ENCODE measurements around the gene CDKN1B. TPM values are rescaled to one million over a fixed set of nuclear protein-coding genes. Genes with fewer than 3 reads are reported as not detected.

CDKN1B gene
- total RNA-seq, 1 donor from 2014 or later, result 37.9 TPM

GRCh38 chr12:12731785-12732184, 14.6 kb downstream of the CDKN1B start:
- no peaks in the 10 kb centered on the region for H3K27me3 Mint-ChIP-seq (ENCODE audit: low read depth)

GRCh38 chr12:12733118-12733517, 15.9 kb downstream of the CDKN1B start:
- no peak for TF ChIP-seq CTCF (IDR thresholded peaks at IDR 0.05)
- Mint-ChIP-seq H3K9me3 (ENCODE audit: low read depth) (no peaks in the 10 kb centered on the region), H3K4me3 (ENCODE audit: unreplicated experiment) (no peak overlapping the region), H3K27ac (ENCODE audit: unreplicated experiment) (peak overlapping the region; percentile 32), H3K27me3 (ENCODE audit: low read depth) (no peaks in the 10 kb centered on the region), H3K36me3 (ENCODE audit: low read depth) (no peaks in the 10 kb centered on the region), H3K4me1 (ENCODE audit: low read depth) (peaks cover 41% of the 10 kb centered on the region)
- no peak for DNase-seq (ENCODE audit: low spot score)

More at GRCh38 chr12:12731785-12732184, 14.6 kb downstream of the CDKN1B start:
- no peaks in the 10 kb centered on the region for H3K36me3 Mint-ChIP-seq (ENCODE audit: low read depth)
- no peak overlapping the region for H3K4me3 Mint-ChIP-seq (ENCODE audit: unreplicated experiment)
- no peak for DNase-seq (ENCODE audit: low spot score)
- peaks cover 34% of the 10 kb centered on the region for H3K4me1 Mint-ChIP-seq (ENCODE audit: low read depth)
- no peak overlapping the region for H3K27ac Mint-ChIP-seq (ENCODE audit: unreplicated experiment)
- no peaks in the 10 kb centered on the region for H3K9me3 Mint-ChIP-seq (ENCODE audit: low read depth)
- TF ChIP-seq CTCF (IDR thresholded peaks at IDR 0.05), result no peak

GRCh38 chr12:12734054-12734453, 16.9 kb downstream of the CDKN1B start:
- Mint-ChIP-seq H3K9me3 (ENCODE audit: low read depth) (no peaks in the 10 kb centered on the region), H3K27me3 (ENCODE audit: low read depth) (no peaks in the 10 kb centered on the region), H3K36me3 (ENCODE audit: low read depth) (no peaks in the 10 kb centered on the region), H3K4me3 (ENCODE audit: unreplicated experiment) (no peak overlapping the region), H3K4me1 (ENCODE audit: low read depth) (peaks cover 41% of the 10 kb centered on the region), H3K27ac (ENCODE audit: unreplicated experiment) (peak overlapping the region; percentile 89)
- no peak for TF ChIP-seq CTCF (IDR thresholded peaks at IDR 0.05)
- no peak for DNase-seq (ENCODE audit: low spot score)

DNA sequence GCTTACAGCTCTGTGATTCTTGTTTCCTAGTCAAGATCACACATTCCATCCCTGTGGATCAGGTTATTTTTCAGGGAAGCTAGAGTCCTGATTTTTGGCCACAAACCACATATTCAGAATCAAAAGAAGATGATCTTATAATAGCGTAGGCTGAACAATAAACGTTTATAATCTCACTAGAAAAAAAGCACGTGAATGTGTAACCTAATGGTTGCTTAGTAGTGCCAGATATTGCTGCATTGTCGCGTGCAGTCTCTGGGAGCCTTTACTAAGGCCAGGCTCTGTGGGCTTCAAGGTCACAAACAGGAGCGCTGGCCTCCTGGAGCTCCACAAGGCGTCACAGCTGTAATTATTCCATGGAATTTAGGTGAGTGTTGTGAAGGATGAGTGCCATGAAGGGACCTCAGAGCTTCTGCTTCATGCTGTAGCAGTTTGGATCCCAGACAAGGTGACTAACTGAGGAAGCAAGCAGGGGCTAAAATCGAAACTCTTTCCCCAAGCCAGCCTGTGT, 17.4 kb downstream of the CDKN1B start:
- peaks cover 43% of the 10 kb centered on the region for H3K4me1 Mint-ChIP-seq (ENCODE audit: low read depth)
- no peak for DNase-seq (ENCODE audit: low spot score)
- H3K9me3 Mint-ChIP-seq (ENCODE audit: low read depth), result no peaks in the 10 kb centered on the region
- H3K27ac Mint-ChIP-seq (ENCODE audit: unreplicated experiment), result peak overlapping the region; percentile 89
- H3K4me3 Mint-ChIP-seq (ENCODE audit: unreplicated experiment), result peak overlapping the region; percentile 29
- H3K27me3 Mint-ChIP-seq (ENCODE audit: low read depth), result no peaks in the 10 kb centered on the region
- H3K36me3 Mint-ChIP-seq (ENCODE audit: low read depth), result no peaks in the 10 kb centered on the region
- no peak for TF ChIP-seq CTCF (IDR thresholded peaks at IDR 0.05)

DNA sequence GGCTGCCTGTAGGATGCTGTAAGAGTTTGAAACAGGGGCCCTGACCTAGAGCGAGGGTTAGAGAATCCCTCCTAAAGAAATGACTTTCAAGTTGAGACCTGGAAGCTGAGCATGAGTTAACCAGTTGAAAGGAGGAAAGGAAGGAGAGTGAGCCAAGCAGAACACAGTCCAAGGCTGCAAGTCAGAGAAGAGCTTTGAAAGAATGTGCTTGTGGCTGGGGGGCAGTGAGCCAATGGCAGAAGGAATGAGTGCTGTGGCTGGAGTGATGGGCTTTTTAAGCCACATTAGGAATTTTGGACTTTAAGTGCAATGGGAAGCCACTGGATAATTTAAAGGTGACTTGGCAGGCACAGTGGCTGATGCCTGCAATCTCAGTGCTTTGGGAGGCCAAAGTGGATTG, 18.1 kb downstream of the CDKN1B start:
- Mint-ChIP-seq H3K4me3 (ENCODE audit: unreplicated experiment) (peak overlapping the region; percentile 29), H3K9me3 (ENCODE audit: low read depth) (no peaks in the 10 kb centered on the region), H3K27ac (ENCODE audit: unreplicated experiment) (peak overlapping the region; percentile 89), H3K36me3 (ENCODE audit: low read depth) (no peaks in the 10 kb centered on the region), H3K4me1 (ENCODE audit: low read depth) (peaks cover 43% of the 10 kb centered on the region), H3K27me3 (ENCODE audit: low read depth) (no peaks in the 10 kb centered on the region)
- no peak for DNase-seq (ENCODE audit: low spot score)
- TF ChIP-seq CTCF (IDR thresholded peaks at IDR 0.05), result no peak
